Caco-2 (cell line): ENCODE data around the gene SIRT6. TPM values are rescaled to one million over a fixed set of nuclear protein-coding genes. Genes with fewer than 3 reads are reported as not detected.

Experiments used
- BruUV-seq: library from RNA; stranded (reverse); fragments of 400-500 nt; replicated peaks from 2 replicates; lab custom pipeline; 2021; lab: Mats Ljungman, UMichigan
- CTCF ChIA-PET: fragments of 300-600 bp; sonication (Branson Sonifier 250); formaldehyde crosslinking; loops from one replicate; lab custom pipeline; 2022; ENCODE audit warnings: antibody characterized with exemption; lab: Charles Lee
- POLR2A ChIA-PET: fragments of 300-600 bp; sonication (Branson Sonifier 250); formaldehyde crosslinking; loops from one replicate; lab custom pipeline; 2022; ENCODE audit warnings: antibody characterized with exemption; lab: Charles Lee
- DNase-seq, 2 experiments: peaks; one replicate each; pipeline versions ENCODE4 v3.0.0 to v3.0.0-alpha.2; 2020 to 2022
- H3K27me3 ChIP-seq: replicated peaks from 2 replicates; pipeline ENCODE4 v1.6.0; 2011; ENCODE audit warnings: low read length; ENCODE audit not compliant: control insufficient read depth, insufficient read depth
- H3K36me3 ChIP-seq: 2 replicates; pipeline ENCODE4 v1.5.1; 2011; ENCODE audit warnings: low read length; ENCODE audit not compliant: control insufficient read depth, insufficient read depth
- H3K4me1 ChIP-seq: fragments of 250-450 bp; sonication (Bioruptor Pico); 2 replicates; pipeline ENCODE4 v1.5.1; 2020; ENCODE audit warnings: mild to moderate bottlenecking
- H3K4me3 ChIP-seq: 2 replicates; pipeline ENCODE4 v1.5.1; 2011; ENCODE audit warnings: low read depth, mild to moderate bottlenecking, control low read depth, low read length
- H3K9me3 ChIP-seq: fragments of 250-450 bp; sonication (Bioruptor Pico); 2 replicates; pipeline ENCODE4 v1.5.1; 2020; ENCODE audit warnings: mild to moderate bottlenecking, moderate library complexity
- H3K27ac Mint-ChIP-seq: one replicate; pipeline ENCODE4 v1.8.0; 2022; ENCODE audit warnings: mixed read lengths; ENCODE audit not compliant: unreplicated experiment
- H3K27me3 Mint-ChIP-seq: one replicate; pipeline ENCODE4 v1.8.0; 2022; ENCODE audit warnings: mixed read lengths; ENCODE audit not compliant: insufficient read depth, unreplicated experiment
- H3K36me3 Mint-ChIP-seq: one replicate; pipeline ENCODE4 v1.8.0; 2022; ENCODE audit warnings: mild to moderate bottlenecking, mixed read lengths; ENCODE audit not compliant: insufficient read depth, unreplicated experiment
- H3K4me1 Mint-ChIP-seq: one replicate; pipeline ENCODE4 v1.8.0; 2022; ENCODE audit warnings: low read depth, mixed read lengths; ENCODE audit not compliant: unreplicated experiment
- H3K4me3 Mint-ChIP-seq: one replicate; pipeline ENCODE4 v1.8.0; 2022; ENCODE audit warnings: mild to moderate bottlenecking, moderate library complexity, mixed read lengths; ENCODE audit not compliant: unreplicated experiment
- H3K9me3 Mint-ChIP-seq: one replicate; pipeline ENCODE4 v1.8.0; 2022; ENCODE audit warnings: mixed read lengths; ENCODE audit not compliant: unreplicated experiment
- CTCF ChIP-seq, 2 experiments: fragments of 200-600 bp in 1 of 2; IDR thresholded peaks; 1 replicate in 1 of 2; 2 replicates in 1 of 2; pipeline versions ENCODE4 v1.5.1 to v1.8.0; 2011 to 2022; ENCODE audit warnings: antibody characterized with exemption in 1 of 2, control low read depth in 1 of 2, inconsistent platforms in 1 of 2, low read depth in 1 of 2, low read length in 1 of 2, mild to moderate bottlenecking in 1 of 2, moderate library complexity in 1 of 2; ENCODE audit not compliant: insufficient read depth in 1 of 2, severe bottlenecking in 1 of 2, unreplicated experiment in 1 of 2
- intact Hi-C: fragments of 100-400 bp; cut with micrococcal nuclease; formaldehyde crosslinking; loops from one replicate; pipeline ENCODE4 v1.10.0; 2022; ENCODE audit not compliant: unreplicated experiment
- total RNA-seq: library from RNA; stranded (reverse); gene quantifications from 2 replicates; pipeline ENCODE4 v1.2.3, GENCODE V29; 2022

The SIRT6 gene
- total RNA-seq, 1 experiment from 2014 or later: 18.2 TPM

- TF ChIP-seq CTCF (IDR thresholded peaks at IDR 0.05; ENCODE audit: insufficient read depth in 1 of 2, low read depth in 1 of 2, low read length in 1 of 2, severe bottlenecking in 1 of 2, unreplicated experiment in 1 of 2): no peak
- no peak overlapping the region for H3K27ac Mint-ChIP-seq
- no peaks in the 10 kb centered on the region for H3K4me1 ChIP-seq
- ChIA-PET CTCF (interaction anchor here (1.2 kb wide), 1 partner anchor 18 kb away, joined by 3 read pairs; no protein-coding TSS in a partner anchor), POLR2A (no interaction called here)
- intact Hi-C loops: no loop called here
- DNase-seq: no peak
- no peaks in the 10 kb centered on the region for H3K9me3 Mint-ChIP-seq
- peaks cover under 1% of the 10 kb centered on the region for H3K4me1 Mint-ChIP-seq
- no peak overlapping the region for H3K4me3 ChIP-seq
- no peak overlapping the region for H3K4me3 Mint-ChIP-seq
- no TSS peak for BruUV-seq
- no peaks in the 10 kb centered on the region for H3K36me3 ChIP-seq
- no peaks in the 10 kb centered on the region; the same call in 1 of the 2 replicates for H3K27me3 ChIP-seq
- H3K27me3 Mint-ChIP-seq: no peaks in the 10 kb centered on the region
- peaks cover 5% of the 10 kb centered on the region; the same call in 1 of the 2 replicates for H3K9me3 ChIP-seq
- H3K36me3 Mint-ChIP-seq: no peaks in the 10 kb centered on the region
Observed at GRCh38 chr19:4217429-4218264, 35.3 kb upstream of the SIRT6 start.

GRCh38 chr19:4216846-4217245 is 34.5 kb upstream of the SIRT6 start:
- Mint-ChIP-seq H3K36me3 (no peaks in the 10 kb centered on the region), H3K27ac (no peak overlapping the region), H3K4me3 (no peak overlapping the region), H3K27me3 (no peaks in the 10 kb centered on the region), H3K9me3 (no peaks in the 10 kb centered on the region), H3K4me1 (peaks cover 6% of the 10 kb centered on the region)
- Histone ChIP-seq H3K9me3 (peaks cover 5% of the 10 kb centered on the region; the same call in 1 of the 2 replicates), H3K27me3 (no peaks in the 10 kb centered on the region; the same call in 1 of the 2 replicates), H3K4me1 (no peaks in the 10 kb centered on the region), H3K4me3 (no peak overlapping the region), H3K36me3 (no peaks in the 10 kb centered on the region)
- intact Hi-C loops: no loop called here
- BruUV-seq: no TSS peak
- no peak for TF ChIP-seq CTCF (IDR thresholded peaks at IDR 0.05; ENCODE audit: insufficient read depth in 1 of 2, low read depth in 1 of 2, low read length in 1 of 2, severe bottlenecking in 1 of 2, unreplicated experiment in 1 of 2)
- no peak for DNase-seq
- ChIA-PET CTCF (no interaction called here), POLR2A (no interaction called here)

- BruUV-seq: no TSS peak
- Histone ChIP-seq H3K36me3 (no peaks in the 10 kb centered on the region), H3K4me3 (no peak overlapping the region), H3K27me3 (no peaks in the 10 kb centered on the region; the same call in 1 of the 2 replicates), H3K9me3 (peaks cover 5% of the 10 kb centered on the region; the same call in 1 of the 2 replicates), H3K4me1 (no peaks in the 10 kb centered on the region)
- Mint-ChIP-seq H3K9me3 (no peaks in the 10 kb centered on the region), H3K27ac (no peak overlapping the region), H3K27me3 (no peaks in the 10 kb centered on the region), H3K36me3 (no peaks in the 10 kb centered on the region), H3K4me3 (no peak overlapping the region), H3K4me1 (peaks cover 6% of the 10 kb centered on the region)
- intact Hi-C loops: no loop called here
- POLR2A ChIA-PET: no interaction called here
- CTCF ChIA-PET: no interaction called here
- TF ChIP-seq CTCF (IDR thresholded peaks at IDR 0.05; ENCODE audit: insufficient read depth in 1 of 2, low read depth in 1 of 2, low read length in 1 of 2, severe bottlenecking in 1 of 2, unreplicated experiment in 1 of 2): no peak
- DNase-seq: no peak
Observed at GRCh38 chr19:4215807-4216206, 33.4 kb upstream of the SIRT6 start.
